AG08395 (cell line): ENCODE results near the gene TP53I11.

Source experiments
- DNase-seq: peaks from one replicate; pipeline ENCODE4 v3.0.0; 2012; ENCODE audit warnings: mixed read lengths, low spot score

TP53I11 gene

GRCh38 chr11:44978274-44978960, 27.7 kb upstream of the TP53I11 start:
- DNase-seq: no peak

GRCh38 chr11:44977493-44977984, 26.9 kb upstream of the TP53I11 start:
- DNase-seq: no peak

GRCh38 chr11:44976576-44976975, 25.9 kb upstream of the TP53I11 start:
- DNase-seq: no peak

GRCh38 chr11:44974402-44975000, 23.8 kb upstream of the TP53I11 start:
- DNase-seq: no peak

- DNase-seq: no peak
Observed at GRCh38 chr11:44973632-44974401, 23.1 kb upstream of the TP53I11 start.

- DNase-seq: peak; percentile 11
Observed at GRCh38 chr11:44972746-44973435, 22.2 kb upstream of the TP53I11 start.

GRCh38 chr11:44971185-44971584, 20.5 kb upstream of the TP53I11 start:
- DNase-seq: no peak

GRCh38 chr11:44970293-44970692, 19.6 kb upstream of the TP53I11 start:
- no peak for DNase-seq

GRCh38 chr11:44969651-44970252, 19.1 kb upstream of the TP53I11 start:
- DNase-seq: no peak

- DNase-seq: no peak
Observed at GRCh38 chr11:44968510-44968909, 17.8 kb upstream of the TP53I11 start.

- no peak for DNase-seq
Observed at GRCh38 chr11:44967930-44968496, 17.3 kb upstream of the TP53I11 start.

- no peak for DNase-seq
Observed at GRCh38 chr11:44966694-44967093, 16.0 kb upstream of the TP53I11 start.

GRCh38 chr11:44964526-44965209, 14.0 kb upstream of the TP53I11 start:
- DNase-seq: no peak

GRCh38 chr11:44963948-44964347, 13.3 kb upstream of the TP53I11 start:
- DNase-seq: no peak

- no peak for DNase-seq
Observed at GRCh38 chr11:44963136-44963535, 12.5 kb upstream of the TP53I11 start.

GRCh38 chr11:44962464-44962863, 11.8 kb upstream of the TP53I11 start:
- DNase-seq: no peak

- DNase-seq: no peak
Observed at GRCh38 chr11:44960200-44960845, 9.6 kb upstream of the TP53I11 start.

GRCh38 chr11:44959064-44959463, 8.4 kb upstream of the TP53I11 start:
- no peak for DNase-seq

- no peak for DNase-seq
Observed at GRCh38 chr11:44957776-44958564, 7.3 kb upstream of the TP53I11 start.

GRCh38 chr11:44957040-44957515, 6.4 kb upstream of the TP53I11 start:
- no peak for DNase-seq
